Measurements from ENCODE around the gene CEP112.

CEP112 gene

DNA sequence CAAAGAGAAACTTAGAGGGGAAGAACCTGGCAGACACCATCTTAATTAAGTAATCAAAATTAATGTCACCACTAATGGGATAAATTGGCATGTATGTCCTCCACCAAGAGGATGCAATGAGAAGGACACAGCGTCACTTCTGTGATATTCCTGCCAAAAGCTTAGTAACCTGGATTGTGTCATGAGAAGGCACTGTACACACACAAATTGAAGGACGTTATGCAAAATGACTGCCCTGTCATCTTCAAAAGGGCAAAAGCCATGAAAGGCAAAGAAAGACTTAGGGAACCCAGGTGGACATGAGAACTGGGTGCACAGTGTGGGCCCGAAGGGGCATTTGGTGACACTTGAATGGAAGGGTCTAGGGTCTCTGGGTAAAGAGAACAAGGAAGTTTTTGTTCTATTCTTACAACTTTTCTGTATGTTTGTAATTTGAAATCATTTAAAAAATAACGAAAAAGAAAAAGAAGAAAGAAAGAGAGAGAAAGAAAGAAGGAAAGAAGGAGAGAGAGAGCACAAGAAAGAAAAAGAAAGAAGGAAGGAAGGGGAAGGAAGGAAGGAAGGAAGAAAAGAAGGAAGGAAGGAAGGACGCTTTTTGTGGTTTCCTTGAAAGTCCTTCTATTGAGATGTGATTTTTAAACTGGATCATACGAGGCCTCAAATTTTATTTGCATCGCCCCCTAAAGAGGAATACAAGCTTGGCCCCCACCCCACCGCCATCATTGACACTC lies 41.3 kb upstream of the CEP112 start:
- CTCF ChIA-PET = no interaction called here
- POLR2A ChIA-PET = no interaction called here
- DNase-seq (ENCODE audit: extremely low spot score) = no peak
- TF ChIP-seq FOXK2 (IDR thresholded peaks at IDR 0.05) (no peak), FOXM1 (IDR thresholded peaks at IDR 0.05; ENCODE audit: borderline replicate concordance) (no peak), PKNOX1 (IDR thresholded peaks at IDR 0.05) (no peak), NFRKB (IDR thresholded peaks at IDR 0.05) (no peak), CTBP1 (IDR thresholded peaks at IDR 0.05; ENCODE audit: borderline replicate concordance) (no peak), ELF4 (IDR thresholded peaks at IDR 0.05) (no peak), SUZ12 (IDR thresholded peaks at IDR 0.05) (no peak), SP1 (IDR thresholded peaks at IDR 0.05) (no peak), ZNF384 (IDR thresholded peaks at IDR 0.05) (no peak), ARNT (IDR thresholded peaks at IDR 0.05) (no peak), TARDBP (IDR thresholded peaks at IDR 0.05) (no peak), L3MBTL2 (conservative IDR thresholded peaks at IDR 0.05) (no peak), FOXA1 (IDR thresholded peaks at IDR 0.05) (no peak), LEF1 (IDR thresholded peaks at IDR 0.05; ENCODE audit: borderline replicate concordance) (no peak), BHLHE40 (IDR thresholded peaks at IDR 0.05; ENCODE audit: borderline replicate concordance) (no peak), HDGF (IDR thresholded peaks at IDR 0.05; ENCODE audit: borderline replicate concordance) (no peak)

DNA sequence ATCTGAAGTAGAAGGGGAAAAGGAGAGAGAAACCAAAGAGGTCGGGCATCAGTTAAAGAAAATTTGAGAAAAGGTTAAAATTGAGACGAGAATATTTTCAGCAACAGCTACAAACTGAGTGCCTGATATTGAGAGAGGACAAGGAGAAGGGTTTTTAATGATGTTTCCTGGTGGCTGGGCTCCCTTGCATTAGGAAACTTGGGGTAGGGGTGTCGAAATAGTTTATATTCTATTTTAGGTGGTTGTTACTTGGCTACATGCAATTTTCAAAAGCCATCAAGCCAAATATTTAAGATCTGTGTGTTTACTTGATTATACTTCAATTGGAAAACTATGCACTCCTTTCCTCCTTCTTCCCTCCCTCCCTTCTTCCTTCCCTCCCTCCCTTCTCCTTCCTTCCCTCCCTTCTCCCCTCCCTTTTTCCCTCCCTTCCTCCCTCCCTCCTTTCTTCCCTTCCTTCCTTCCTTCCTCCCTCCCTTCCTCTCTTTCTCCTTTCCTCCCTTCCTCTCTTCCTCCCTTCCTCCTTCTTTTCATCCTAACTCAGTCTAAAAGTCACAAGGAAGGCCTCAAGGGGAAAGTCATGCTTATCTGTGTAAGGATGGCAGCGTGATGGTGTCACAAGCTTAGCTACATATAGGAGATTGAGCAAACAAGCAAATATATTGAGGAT lies 39.1 kb upstream of the CEP112 start:
- ChIA-PET CTCF (no interaction called here), POLR2A (no interaction called here)
- no peak for DNase-seq (ENCODE audit: extremely low spot score)
- no peak for TF ChIP-seq ELF4 (IDR thresholded peaks at IDR 0.05)
- no peak for TF ChIP-seq L3MBTL2 (conservative IDR thresholded peaks at IDR 0.05)
- no peak for TF ChIP-seq LEF1 (IDR thresholded peaks at IDR 0.05; ENCODE audit: borderline replicate concordance)
- TF ChIP-seq ARNT (IDR thresholded peaks at IDR 0.05) = no peak
- no peak for TF ChIP-seq FOXK2 (IDR thresholded peaks at IDR 0.05)
- TF ChIP-seq CTBP1 (IDR thresholded peaks at IDR 0.05; ENCODE audit: borderline replicate concordance) = no peak
- TF ChIP-seq HDGF (IDR thresholded peaks at IDR 0.05; ENCODE audit: borderline replicate concordance) = no peak
- no peak for TF ChIP-seq TARDBP (IDR thresholded peaks at IDR 0.05)
- no peak for TF ChIP-seq SP1 (IDR thresholded peaks at IDR 0.05)
- no peak for TF ChIP-seq FOXA1 (IDR thresholded peaks at IDR 0.05)
- TF ChIP-seq FOXM1 (IDR thresholded peaks at IDR 0.05; ENCODE audit: borderline replicate concordance) = no peak
- TF ChIP-seq PKNOX1 (IDR thresholded peaks at IDR 0.05) = no peak
- no peak for TF ChIP-seq ZNF384 (IDR thresholded peaks at IDR 0.05)
- TF ChIP-seq BHLHE40 (IDR thresholded peaks at IDR 0.05; ENCODE audit: borderline replicate concordance) = no peak
- TF ChIP-seq SUZ12 (IDR thresholded peaks at IDR 0.05) = no peak
- TF ChIP-seq NFRKB (IDR thresholded peaks at IDR 0.05) = no peak

GRCh38 chr17:66229783-66230538 lies 38.0 kb upstream of the CEP112 start:
- ChIA-PET CTCF (no interaction called here), POLR2A (no interaction called here)
- no peak for DNase-seq (ENCODE audit: extremely low spot score)
- no peak for TF ChIP-seq L3MBTL2 (conservative IDR thresholded peaks at IDR 0.05)
- no peak for TF ChIP-seq SUZ12 (IDR thresholded peaks at IDR 0.05)
- TF ChIP-seq HDGF (IDR thresholded peaks at IDR 0.05; ENCODE audit: borderline replicate concordance) = no peak
- no peak for TF ChIP-seq ELF4 (IDR thresholded peaks at IDR 0.05)
- TF ChIP-seq ZNF384 (IDR thresholded peaks at IDR 0.05) = no peak
- TF ChIP-seq CTBP1 (IDR thresholded peaks at IDR 0.05; ENCODE audit: borderline replicate concordance) = no peak
- no peak for TF ChIP-seq FOXA1 (IDR thresholded peaks at IDR 0.05)
- no peak for TF ChIP-seq ARNT (IDR thresholded peaks at IDR 0.05)
- no peak for TF ChIP-seq PKNOX1 (IDR thresholded peaks at IDR 0.05)
- TF ChIP-seq TARDBP (IDR thresholded peaks at IDR 0.05) = no peak
- TF ChIP-seq FOXM1 (IDR thresholded peaks at IDR 0.05; ENCODE audit: borderline replicate concordance) = no peak
- TF ChIP-seq SP1 (IDR thresholded peaks at IDR 0.05) = no peak
- TF ChIP-seq NFRKB (IDR thresholded peaks at IDR 0.05) = no peak
- no peak for TF ChIP-seq LEF1 (IDR thresholded peaks at IDR 0.05; ENCODE audit: borderline replicate concordance)
- TF ChIP-seq FOXK2 (IDR thresholded peaks at IDR 0.05) = no peak
- TF ChIP-seq BHLHE40 (IDR thresholded peaks at IDR 0.05; ENCODE audit: borderline replicate concordance) = no peak

GRCh38 chr17:66228887-66229782 lies 37.2 kb upstream of the CEP112 start, which contains the start of gene APOH:
APOH (minus strand) TSS chr17:66229415; CDS start chr17:66229379, 36 bp downstream.
- POLR2A ChIA-PET = no interaction called here
- no peak for TF ChIP-seq ELF4 (IDR thresholded peaks at IDR 0.05)
- no peak for TF ChIP-seq SUZ12 (IDR thresholded peaks at IDR 0.05)
- TF ChIP-seq ZNF384 (IDR thresholded peaks at IDR 0.05) = no peak
- no peak for TF ChIP-seq BHLHE40 (IDR thresholded peaks at IDR 0.05; ENCODE audit: borderline replicate concordance)
- TF ChIP-seq NFRKB (IDR thresholded peaks at IDR 0.05) = no peak
- TF ChIP-seq SP1 (IDR thresholded peaks at IDR 0.05) = no peak
- no peak for TF ChIP-seq FOXM1 (IDR thresholded peaks at IDR 0.05; ENCODE audit: borderline replicate concordance)
- no peak for TF ChIP-seq CTBP1 (IDR thresholded peaks at IDR 0.05; ENCODE audit: borderline replicate concordance)
- no peak for TF ChIP-seq FOXA1 (IDR thresholded peaks at IDR 0.05)
- TF ChIP-seq TARDBP (IDR thresholded peaks at IDR 0.05) = no peak
- no peak for TF ChIP-seq FOXK2 (IDR thresholded peaks at IDR 0.05)
- no peak for DNase-seq (ENCODE audit: extremely low spot score)
- CTCF ChIA-PET = no interaction called here

Data from HEK293T (cell line).